WERI-Rb-1 (cell line): Measurements from ENCODE around the gene HOXC11.

Experiments used
- DNase-seq: peaks from one replicate; pipeline ENCODE4 v3.0.0-alpha.2; 2020
- H3K27ac ChIP-seq: fragments of 250-450 bp; sonication (Bioruptor Pico); 2 replicates; pipeline ENCODE4 v1.5.1; 2020; ENCODE audit warnings: mild to moderate bottlenecking, moderate library complexity
- H3K27me3 ChIP-seq: fragments of 250-450 bp; sonication (Bioruptor Pico); 2 replicates; pipeline ENCODE4 v1.5.1; 2021; ENCODE audit warnings: mild to moderate bottlenecking, low read depth, moderate library complexity; ENCODE audit not compliant: insufficient read depth, severe bottlenecking
- H3K36me3 ChIP-seq: fragments of 250-450 bp; sonication (Bioruptor Pico); 2 replicates; pipeline ENCODE4 v1.5.1; 2020; ENCODE audit warnings: mild to moderate bottlenecking, moderate library complexity
- H3K4me3 ChIP-seq: 2 replicates; pipeline ENCODE4 v1.5.1; 2011; ENCODE audit warnings: low read depth, mild to moderate bottlenecking, control low read depth, low read length
- H3K9me3 ChIP-seq: fragments of 250-450 bp; sonication (Bioruptor Pico); 2 replicates; pipeline ENCODE4 v1.5.1; 2021; ENCODE audit warnings: mild to moderate bottlenecking, moderate library complexity; ENCODE audit not compliant: severe bottlenecking
- TF ChIP-seq, protein P1 (sequence below): IDR thresholded peaks from 2 replicates; pipeline ENCODE4 v1.5.1; 2011; ENCODE audit warnings: low read depth, mild to moderate bottlenecking, control low read depth, inconsistent platforms, low read length

Gene HOXC11

GRCh38 chr12:53948650-53949593 lies 24.0 kb upstream of the HOXC11 start:
- no peak overlapping the region for H3K27ac ChIP-seq

GRCh38 chr12:53949631-53950436 lies 23.1 kb upstream of the HOXC11 start:
- DNase-seq: no peak
- H3K4me3 ChIP-seq: no peak overlapping the region
- H3K27me3 ChIP-seq: peaks cover 56% of the 10 kb centered on the region
- H3K27ac ChIP-seq: no peak overlapping the region
- H3K36me3 ChIP-seq: no peaks in the 10 kb centered on the region
- no peaks in the 10 kb centered on the region for H3K9me3 ChIP-seq
- TF ChIP-seq, protein P1, sequence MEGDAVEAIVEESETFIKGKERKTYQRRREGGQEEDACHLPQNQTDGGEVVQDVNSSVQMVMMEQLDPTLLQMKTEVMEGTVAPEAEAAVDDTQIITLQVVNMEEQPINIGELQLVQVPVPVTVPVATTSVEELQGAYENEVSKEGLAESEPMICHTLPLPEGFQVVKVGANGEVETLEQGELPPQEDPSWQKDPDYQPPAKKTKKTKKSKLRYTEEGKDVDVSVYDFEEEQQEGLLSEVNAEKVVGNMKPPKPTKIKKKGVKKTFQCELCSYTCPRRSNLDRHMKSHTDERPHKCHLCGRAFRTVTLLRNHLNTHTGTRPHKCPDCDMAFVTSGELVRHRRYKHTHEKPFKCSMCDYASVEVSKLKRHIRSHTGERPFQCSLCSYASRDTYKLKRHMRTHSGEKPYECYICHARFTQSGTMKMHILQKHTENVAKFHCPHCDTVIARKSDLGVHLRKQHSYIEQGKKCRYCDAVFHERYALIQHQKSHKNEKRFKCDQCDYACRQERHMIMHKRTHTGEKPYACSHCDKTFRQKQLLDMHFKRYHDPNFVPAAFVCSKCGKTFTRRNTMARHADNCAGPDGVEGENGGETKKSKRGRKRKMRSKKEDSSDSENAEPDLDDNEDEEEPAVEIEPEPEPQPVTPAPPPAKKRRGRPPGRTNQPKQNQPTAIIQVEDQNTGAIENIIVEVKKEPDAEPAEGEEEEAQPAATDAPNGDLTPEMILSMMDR: no peak

More at GRCh38 chr12:53948650-53949593, 24.0 kb upstream of the HOXC11 start:
- H3K4me3 ChIP-seq: no peak overlapping the region
- H3K27me3 ChIP-seq: peaks cover 55% of the 10 kb centered on the region
- H3K36me3 ChIP-seq: no peaks in the 10 kb centered on the region
- TF ChIP-seq, protein P1: peak; percentile 36
- H3K9me3 ChIP-seq: no peaks in the 10 kb centered on the region
- no peak for DNase-seq

GRCh38 chr12:53950437-53950773 lies 22.5 kb upstream of the HOXC11 start:
- H3K27ac ChIP-seq: no peak overlapping the region
- no peak overlapping the region for H3K4me3 ChIP-seq
- DNase-seq: no peak
- peaks cover 62% of the 10 kb centered on the region for H3K27me3 ChIP-seq
- TF ChIP-seq, protein P1: no peak
- no peaks in the 10 kb centered on the region for H3K36me3 ChIP-seq
- no peaks in the 10 kb centered on the region for H3K9me3 ChIP-seq

DNA sequence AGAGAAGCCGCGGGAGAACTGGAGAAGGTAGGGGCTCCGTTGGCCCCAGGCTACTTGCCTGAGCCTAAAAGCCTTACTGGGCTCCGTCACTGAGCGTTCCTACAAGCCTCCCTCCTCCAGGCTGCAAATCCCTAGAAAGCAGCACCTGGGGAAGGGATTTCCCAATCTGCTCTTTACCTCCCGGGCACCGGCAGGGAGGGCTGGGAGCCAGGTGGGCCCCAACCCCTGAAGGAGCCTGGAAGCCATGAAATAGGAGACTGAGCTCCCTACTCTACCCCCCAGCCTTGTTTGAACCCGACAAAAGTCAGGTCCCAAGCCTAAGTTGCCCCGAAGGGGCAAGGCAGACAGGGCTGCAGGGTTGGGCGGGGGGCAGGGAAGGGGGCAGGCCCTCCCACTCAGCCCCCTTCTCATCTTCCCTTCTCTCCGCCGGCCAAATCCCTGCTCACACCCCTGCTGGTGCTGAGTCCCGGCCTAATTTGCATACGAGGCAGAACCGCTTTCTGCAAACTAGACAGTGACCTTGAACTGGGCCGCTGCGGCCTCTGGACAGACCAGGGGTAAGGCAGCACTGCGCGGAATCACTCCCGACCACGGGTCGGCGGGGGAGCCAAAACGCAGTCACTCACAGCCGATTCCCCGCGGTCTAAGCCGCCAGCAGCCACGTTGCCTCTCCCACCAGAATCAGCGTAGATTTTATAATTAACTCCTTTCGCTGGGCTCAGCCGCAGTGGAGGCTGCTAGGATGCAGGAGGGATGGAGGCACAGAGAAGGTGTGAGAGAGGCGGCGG lies 21.9 kb upstream of the HOXC11 start:
- peaks cover 68% of the 10 kb centered on the region for H3K27me3 ChIP-seq
- TF ChIP-seq, protein P1: no peak
- peak overlapping the region; percentile 34 for H3K4me3 ChIP-seq
- DNase-seq: no peak
- H3K36me3 ChIP-seq: no peaks in the 10 kb centered on the region
- H3K27ac ChIP-seq: no peak overlapping the region
- H3K9me3 ChIP-seq: no peaks in the 10 kb centered on the region

GRCh38 chr12:53951577-53952334 lies 21.2 kb upstream of the HOXC11 start:
- H3K27me3 ChIP-seq: peaks cover 76% of the 10 kb centered on the region
- no peaks in the 10 kb centered on the region for H3K36me3 ChIP-seq
- peak overlapping the region; percentile 34 for H3K4me3 ChIP-seq
- H3K27ac ChIP-seq: no peak overlapping the region
- TF ChIP-seq, protein P1: no peak
- H3K9me3 ChIP-seq: no peaks in the 10 kb centered on the region
- no peak for DNase-seq
